ENCODE data around the gene APOBEC3A. TPM values are rescaled to one million over a fixed set of nuclear protein-coding genes. Genes with fewer than 3 reads are reported as not detected.

The APOBEC3A gene
- total and polyA plus RNA-seq, 2 of the 8 experiments (the other 6 are each of a cell fraction or from before 2014, with no cell fraction given), result not detected

DNA sequence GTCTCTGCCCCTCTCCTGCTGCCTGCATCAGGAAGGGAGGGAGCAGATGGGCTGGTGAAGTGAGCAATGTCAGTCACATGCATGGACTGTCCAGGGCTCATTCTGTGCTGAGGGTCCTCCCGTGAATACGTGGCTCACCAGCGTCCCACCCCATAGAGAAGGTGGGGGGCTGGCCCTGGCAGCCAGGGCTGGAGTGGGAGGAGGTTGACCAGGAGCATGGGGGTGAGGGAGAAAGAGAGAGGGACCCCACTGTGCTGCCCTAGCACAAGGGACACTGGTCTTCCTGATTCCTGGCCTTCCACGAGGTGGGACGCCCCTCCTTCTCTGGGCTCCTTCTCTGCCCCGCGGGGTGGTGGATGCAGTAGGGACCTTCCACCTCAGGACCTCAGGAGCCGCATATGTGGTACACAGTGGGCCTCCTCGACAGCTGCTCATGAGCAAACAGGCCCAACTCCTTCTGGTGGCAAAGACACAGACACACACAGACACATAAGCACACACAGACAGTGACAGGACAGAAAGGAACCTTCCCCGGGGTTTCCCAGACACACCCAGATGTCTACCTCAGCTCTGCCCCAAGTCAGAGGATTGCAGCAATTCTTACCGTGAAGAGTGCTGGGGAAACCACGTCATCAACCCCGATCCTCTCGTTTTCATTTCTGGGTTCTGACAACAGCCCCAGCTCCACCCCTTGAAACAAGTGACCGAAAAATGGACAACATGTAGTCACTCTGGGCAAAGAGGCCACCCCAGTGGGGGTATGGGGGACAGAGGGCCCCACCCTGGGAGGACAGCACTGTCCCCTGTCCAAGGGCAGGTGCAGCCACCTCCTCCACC lies 3.6 kb upstream of the APOBEC3A start:
- H3K27ac ChIP-seq (ENCODE audit: low read depth, low read length), result no peak overlapping the region
- no peak overlapping the region for H2BK12ac ChIP-seq (ENCODE audit: low read depth, low read length)
- no peaks in the 10 kb centered on the region for H3K4me1 ChIP-seq (replicated peaks in 1 of 4; ENCODE audit: control insufficient read depth in 3 of 4, insufficient read depth in 4 of 4, low read length in 3 of 4)
- no peaks in the 10 kb centered on the region for H3K36me3 ChIP-seq (ENCODE audit: control insufficient read depth in 2 of 4, insufficient read depth in 4 of 4, low read length in 3 of 4)
- H2BK15ac ChIP-seq (ENCODE audit: low read length), result no peak overlapping the region
- H3K23ac ChIP-seq (ENCODE audit: insufficient read length), result no peak overlapping the region
- no peaks in the 10 kb centered on the region for H3K79me2 ChIP-seq (ENCODE audit: control insufficient read depth in 1 of 2, insufficient read depth in 2 of 2, low read length in 2 of 2)
- H4K91ac ChIP-seq (replicated peaks; ENCODE audit: insufficient read length, low read length), result peak overlapping the region; percentile 27
- H3K9ac ChIP-seq (replicated peaks in 1 of 4; ENCODE audit: extremely low read depth in 1 of 4, low read depth in 3 of 4, low read length in 3 of 4), result no peak overlapping the region
- FAIRE-seq, result no peak
- H2BK20ac ChIP-seq (ENCODE audit: low read length), result no peak overlapping the region
- ChIA-PET CTCF (ENCODE audit: partially characterized antibody) (interaction anchor here (1.0 to 1.5 kb wide), 3 partner anchors 11 to 113 kb away, joined by 3 read pairs; no protein-coding TSS in a partner anchor), POLR2A (ENCODE audit: partially characterized antibody) (interaction anchor here (2.5 kb wide), 1 partner anchor 10 kb away, joined by 6 read pairs; no protein-coding TSS in a partner anchor)
- H3K18ac ChIP-seq (ENCODE audit: extremely low read depth, low read length), result peak overlapping the region; percentile 56; the same call in 1 of the 2 replicates
- H2BK120ac ChIP-seq (replicated peaks; ENCODE audit: low read depth, low read length), result no peak overlapping the region
- no peaks in the 10 kb centered on the region for H3K9me3 ChIP-seq (ENCODE audit: insufficient read depth in 2 of 2, low read depth in 1 of 2, low read length in 1 of 2)
- no peak for DNase-seq (ENCODE audit: low read depth in 1 of 2, low spot score in 2 of 2)
- no peaks in the 10 kb centered on the region; a peak in 1 of 7 replicates for H3K27me3 ChIP-seq (replicated peaks in 1 of 4; ENCODE audit: control insufficient read depth in 3 of 4, extremely low read depth in 1 of 4, insufficient read depth in 3 of 4, low read length in 3 of 4)
- H2BK5ac ChIP-seq (ENCODE audit: low read depth, low read length), result no peak overlapping the region
- TF ChIP-seq ATF3 (IDR thresholded peaks at IDR 0.05; ENCODE audit: insufficient read depth, low read depth, low read length) (no peak), SIN3A (conservative IDR thresholded peaks at IDR 0.05 in 1 of 2, IDR thresholded peaks at IDR 0.05 in 1 of 2; ENCODE audit: low read depth in 1 of 2, low read length in 2 of 2) (no peak), SUZ12 (IDR thresholded peaks at IDR 0.05; ENCODE audit: low read length) (no peak), ASH2L (IDR thresholded peaks at IDR 0.05; ENCODE audit: low read length) (no peak), SP1 (IDR thresholded peaks at IDR 0.05; ENCODE audit: low read depth, low read length) (no peak), RFX5 (IDR thresholded peaks at IDR 0.05; ENCODE audit: borderline replicate concordance, low read depth, low read length) (no peak), TAF1 (IDR thresholded peaks at IDR 0.05; ENCODE audit: low read depth, low read length) (no peak), NANOG (IDR thresholded peaks at IDR 0.05; ENCODE audit: insufficient read depth, low read depth, low read length, poor library complexity, severe bottlenecking) (no peak)
- H3K4ac ChIP-seq (replicated peaks; ENCODE audit: insufficient read length, low read depth, low read length), result peak overlapping the region; percentile 8
- H3K14ac ChIP-seq (ENCODE audit: insufficient read length), result no peak overlapping the region
- H3K4me3 ChIP-seq (ENCODE audit: extremely low read depth in 1 of 4, insufficient read depth in 2 of 4, low read depth in 3 of 4, low read length in 4 of 4), result no peak overlapping the region
- H3K4me2 ChIP-seq (ENCODE audit: insufficient read depth in 1 of 2, low read depth in 2 of 2, low read length in 2 of 2), result no peak overlapping the region
- no peak overlapping the region for H4K5ac ChIP-seq (ENCODE audit: insufficient read length, low read depth, low read length)
- WGBS, 2 experiments (ENCODE audit: extremely low coverage in 1 of 2, insufficient coverage in 1 of 2, insufficient read length in 1 of 2, insufficient replicate concordance in 2 of 2, low coverage in 1 of 2, low lambda C conversion rate in 2 of 2, missing lambda C conversion rate in 1 of 2), result 90% methylated on average over 13 of the region's 15 CpGs; no CpG with 5 or more reads in 1 of the 2 experiments
- no peaks in the 10 kb centered on the region for H3K23me2 ChIP-seq (ENCODE audit: low read depth, low read length)
- no peaks in the 10 kb centered on the region for H4K20me1 ChIP-seq (replicated peaks in 1 of 2; ENCODE audit: control insufficient read depth in 1 of 2, insufficient read depth in 2 of 2, low read length in 2 of 2)
- no peak overlapping the region for H2AK5ac ChIP-seq (ENCODE audit: low read depth, low read length)
- no peak overlapping the region for H3K56ac ChIP-seq (replicated peaks; ENCODE audit: insufficient read length, low read depth, low read length)
- H3K79me1 ChIP-seq (ENCODE audit: low read depth, low read length), result no peaks in the 10 kb centered on the region
- no peak overlapping the region for H2AFZ ChIP-seq (ENCODE audit: low read length)
- no peak overlapping the region for H4K8ac ChIP-seq (ENCODE audit: extremely low read depth, insufficient read depth, low read length)
